ENCODE data around the gene FXYD6.

The FXYD6 gene

GRCh38 chr11:117830072-117830471, 46.4 kb downstream of the FXYD6 start:
- TF ChIP-seq REST (IDR thresholded peaks at IDR 0.05; ENCODE audit: insufficient read depth in 1 of 2, low read depth in 2 of 2, low read length in 2 of 2), result no peak

- no peak for TF ChIP-seq FOXP2 (optimal IDR thresholded peaks at IDR 0.05; ENCODE audit: borderline replicate concordance, extremely low read depth, extremely low read length, insufficient read depth)
- no peak for TF ChIP-seq POLR2AphosphoS5 (IDR thresholded peaks at IDR 0.05; ENCODE audit: low read depth, low read length)
- TF ChIP-seq TAF1 (IDR thresholded peaks at IDR 0.05; ENCODE audit: borderline replicate concordance, insufficient read depth, low read length), result no peak
- no peak for TF ChIP-seq REST (IDR thresholded peaks at IDR 0.05; ENCODE audit: insufficient read depth in 1 of 2, low read depth in 2 of 2, low read length in 2 of 2)
- TF ChIP-seq SIN3A (IDR thresholded peaks at IDR 0.05; ENCODE audit: borderline replicate concordance, insufficient read depth, low read length), result no peak
Measured at GRCh38 chr11:117829369-117829725, 47.1 kb downstream of the FXYD6 start.

GRCh38 chr11:117828611-117829368, 47.7 kb downstream of the FXYD6 start:
- TF ChIP-seq TAF1 (IDR thresholded peaks at IDR 0.05; ENCODE audit: borderline replicate concordance, insufficient read depth, low read length) (no peak), SIN3A (IDR thresholded peaks at IDR 0.05; ENCODE audit: borderline replicate concordance, insufficient read depth, low read length) (no peak), FOXP2 (optimal IDR thresholded peaks at IDR 0.05; ENCODE audit: borderline replicate concordance, extremely low read depth, extremely low read length, insufficient read depth) (no peak), POLR2AphosphoS5 (IDR thresholded peaks at IDR 0.05; ENCODE audit: low read depth, low read length) (no peak), REST (IDR thresholded peaks at IDR 0.05; ENCODE audit: insufficient read depth in 1 of 2, low read depth in 2 of 2, low read length in 2 of 2) (no peak)

- TF ChIP-seq POLR2AphosphoS5 (IDR thresholded peaks at IDR 0.05; ENCODE audit: low read depth, low read length) (no peak), SIN3A (IDR thresholded peaks at IDR 0.05; ENCODE audit: borderline replicate concordance, insufficient read depth, low read length) (no peak), FOXP2 (optimal IDR thresholded peaks at IDR 0.05; ENCODE audit: borderline replicate concordance, extremely low read depth, extremely low read length, insufficient read depth) (no peak), REST (IDR thresholded peaks at IDR 0.05; ENCODE audit: insufficient read depth in 1 of 2, low read depth in 2 of 2, low read length in 2 of 2) (no peak), TAF1 (IDR thresholded peaks at IDR 0.05; ENCODE audit: borderline replicate concordance, insufficient read depth, low read length) (no peak)
Measured at GRCh38 chr11:117827521-117828511, 48.6 kb downstream of the FXYD6 start.
